ENCODE results near the gene WDR48. TPM values are rescaled to one million over a fixed set of nuclear protein-coding genes. Genes with fewer than 3 reads are reported as not detected.
"Not testable (repeated sequence)": the region's sequence is repeated elsewhere in the genome, so short reads cannot be mapped to it uniquely, and the experiment has no call there.

The WDR48 gene
- polyA plus RNA-seq, 1 donor from 2014 or later, result 111 TPM

- Histone ChIP-seq H2AFZ (ENCODE audit: low read depth, low read length) (no peak overlapping the region), H3K9me3 (ENCODE audit: low read length) (no peaks in the 10 kb centered on the region), H3K9ac (ENCODE audit: low read length) (peak overlapping the region; percentile 97), H3F3A (ENCODE audit: insufficient read depth, low read length, poor library complexity, severe bottlenecking) (no peaks in the 10 kb centered on the region), H3K36me3 (ENCODE audit: insufficient read depth, low read length) (peaks cover 4% of the 10 kb centered on the region), H3K79me2 (replicated peaks; ENCODE audit: insufficient read depth, low read length) (peaks cover 56% of the 10 kb centered on the region), H3K4me3 (ENCODE audit: low read length) (peak overlapping the region; percentile 87), H4K20me1 (ENCODE audit: insufficient read depth) (no peaks in the 10 kb centered on the region), H3K27ac (ENCODE audit: low read length) (no peak overlapping the region), H3K27me3 (ENCODE audit: insufficient read depth, low read depth, low read length) (no peaks in the 10 kb centered on the region), H3K9me2 (ENCODE audit: insufficient read depth, low read length) (no peaks in the 10 kb centered on the region), H3K4me2 (ENCODE audit: low read length) (peak overlapping the region; percentile 74)
- no peak for TF ChIP-seq EP300 (conservative IDR thresholded peaks at IDR 0.05; ENCODE audit: poor library complexity, severe bottlenecking)
- no peak for TF ChIP-seq MXI1 (conservative IDR thresholded peaks at IDR 0.05; ENCODE audit: poor library complexity, severe bottlenecking)
- no peak for TF ChIP-seq CTCF (IDR thresholded peaks at IDR 0.05; ENCODE audit: poor library complexity, severe bottlenecking)
- no peak for TF ChIP-seq EZH2 (IDR thresholded peaks at IDR 0.05; ENCODE audit: borderline replicate concordance, insufficient read depth, low read length, poor library complexity, severe bottlenecking)
- no peak for TF ChIP-seq REST (IDR thresholded peaks at IDR 0.05; ENCODE audit: borderline replicate concordance)
- no peak for TF ChIP-seq POLR2AphosphoS5 (IDR thresholded peaks at IDR 0.05)
- TF ChIP-seq TAF1 (IDR thresholded peaks at IDR 0.05; ENCODE audit: low read depth), result no peak
- no peak for TF ChIP-seq RAD21 (conservative IDR thresholded peaks at IDR 0.05)
- no peak for TF ChIP-seq SMC3 (conservative IDR thresholded peaks at IDR 0.05; ENCODE audit: poor library complexity)
Observed at GRCh38 chr3:39053696-39054095, 1.9 kb downstream of the WDR48 start.

GRCh38 chr3:39056151-39056550, 4.3 kb downstream of the WDR48 start:
- Histone ChIP-seq H3K27ac (ENCODE audit: low read length) (no peak overlapping the region), H3K4me2 (ENCODE audit: low read length) (no peak overlapping the region), H2AFZ (ENCODE audit: low read depth, low read length) (no peak overlapping the region), H3K79me2 (replicated peaks; ENCODE audit: insufficient read depth, low read length) (peaks cover 78% of the 10 kb centered on the region), H3K9me2 (ENCODE audit: insufficient read depth, low read length) (no peaks in the 10 kb centered on the region), H3F3A (ENCODE audit: insufficient read depth, low read length, poor library complexity, severe bottlenecking) (no peaks in the 10 kb centered on the region), H3K9me3 (ENCODE audit: low read length) (no peaks in the 10 kb centered on the region), H3K9ac (ENCODE audit: low read length) (no peak overlapping the region), H4K20me1 (ENCODE audit: insufficient read depth) (no peaks in the 10 kb centered on the region), H3K27me3 (ENCODE audit: insufficient read depth, low read depth, low read length) (no peaks in the 10 kb centered on the region), H3K36me3 (ENCODE audit: insufficient read depth, low read length) (peaks cover 4% of the 10 kb centered on the region), H3K4me3 (ENCODE audit: low read length) (no peak overlapping the region)
- TF ChIP-seq EZH2 (IDR thresholded peaks at IDR 0.05; ENCODE audit: borderline replicate concordance, insufficient read depth, low read length, poor library complexity, severe bottlenecking) (no peak), POLR2AphosphoS5 (IDR thresholded peaks at IDR 0.05) (no peak), MXI1 (conservative IDR thresholded peaks at IDR 0.05; ENCODE audit: poor library complexity, severe bottlenecking) (no peak), TAF1 (IDR thresholded peaks at IDR 0.05; ENCODE audit: low read depth) (no peak), CTCF (IDR thresholded peaks at IDR 0.05; ENCODE audit: poor library complexity, severe bottlenecking) (no peak)

- H3K27ac ChIP-seq (ENCODE audit: low read length); H3F3A ChIP-seq (ENCODE audit: insufficient read depth, low read length, poor library complexity, severe bottlenecking); H3K27me3 ChIP-seq (ENCODE audit: insufficient read depth, low read depth, low read length); H4K20me1 ChIP-seq (ENCODE audit: insufficient read depth); H3K9me3 ChIP-seq (ENCODE audit: low read length); H3K36me3 ChIP-seq (ENCODE audit: insufficient read depth, low read length); H3K4me2 ChIP-seq (ENCODE audit: low read length); H3K4me3 ChIP-seq (ENCODE audit: low read length); H2AFZ ChIP-seq (ENCODE audit: low read depth, low read length); H3K9ac ChIP-seq (ENCODE audit: low read length); H3K9me2 ChIP-seq (ENCODE audit: insufficient read depth, low read length): not testable (repeated sequence)
- H3K79me2 ChIP-seq (replicated peaks; ENCODE audit: insufficient read depth, low read length), result peaks cover 64% of the 10 kb centered on the region
Observed at GRCh38 chr3:39061228-39061627, 9.4 kb downstream of the WDR48 start.

Data from neural cell (in vitro differentiated cells).